ENCODE results near the gene LPAR3. TPM values are rescaled to one million over a fixed set of nuclear protein-coding genes. Genes with fewer than 3 reads are reported as not detected.

Gene LPAR3
- total RNA-seq (ENCODE audit: unreplicated experiment) = 14.0 TPM
- long read RNA-seq, partial matches to known transcripts = 0 of 1 reads
- long read RNA-seq, other reads (novel, unspliced or antisense) = 1 of 1 reads

GRCh38 chr1:84892705-84893618, at the start of gene LPAR3:
Gene LPAR3, minus strand, starts transcription at chr1:84893206. Its CDS starts 27,086 bp downstream, at chr1:84866120.
- DNase-seq = peak; percentile 52
- Mint-ChIP-seq H3K27me3 (ENCODE audit: unreplicated experiment) (peaks cover 13% of the 10 kb centered on the region), H3K4me1 (ENCODE audit: low read depth, unreplicated experiment) (peaks cover 12% of the 10 kb centered on the region), H3K36me3 (ENCODE audit: unreplicated experiment) (no peaks in the 10 kb centered on the region), H3K9me3 (ENCODE audit: unreplicated experiment) (peaks cover 5% of the 10 kb centered on the region), H3K27ac (ENCODE audit: unreplicated experiment) (no peak within 1 kb of the TSS), H3K4me3 (ENCODE audit: unreplicated experiment) (peak within 1 kb of the TSS; percentile 84)
- no peak for TF ChIP-seq CTCF (IDR thresholded peaks at IDR 0.05; ENCODE audit: partially characterized antibody, unreplicated experiment)

- Mint-ChIP-seq H3K4me3 (ENCODE audit: unreplicated experiment) (no peak overlapping the region), H3K36me3 (ENCODE audit: unreplicated experiment) (no peaks in the 10 kb centered on the region), H3K9me3 (ENCODE audit: unreplicated experiment) (no peaks in the 10 kb centered on the region), H3K27me3 (ENCODE audit: unreplicated experiment) (no peaks in the 10 kb centered on the region), H3K4me1 (ENCODE audit: low read depth, unreplicated experiment) (peaks cover 3% of the 10 kb centered on the region), H3K27ac (ENCODE audit: unreplicated experiment) (no peak overlapping the region)
- TF ChIP-seq CTCF (IDR thresholded peaks at IDR 0.05; ENCODE audit: partially characterized antibody, unreplicated experiment) = no peak
- no peak for DNase-seq
Observed at GRCh38 chr1:84941843-84942242, 48.8 kb upstream of the LPAR3 start.

DNA sequence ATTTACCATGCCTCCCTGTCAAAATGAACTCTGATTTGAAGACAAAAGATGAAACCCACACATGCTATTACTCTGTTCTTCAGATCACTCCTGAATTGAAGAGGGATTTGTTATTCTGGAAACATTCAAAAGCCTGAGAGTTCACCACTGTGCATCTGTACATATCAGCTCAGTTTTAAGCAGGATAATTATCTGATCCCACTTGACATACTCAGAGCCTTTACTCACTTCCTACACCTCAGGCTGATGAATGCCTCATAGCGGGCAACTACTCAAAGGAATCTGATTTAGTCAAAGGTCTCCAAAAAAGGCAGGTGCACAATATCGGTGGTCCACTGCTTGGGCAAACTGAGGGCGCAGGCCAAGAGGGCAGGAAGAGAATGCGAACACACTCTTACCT, 47.5 kb upstream of the LPAR3 start:
- Mint-ChIP-seq H3K36me3 (ENCODE audit: unreplicated experiment) (no peaks in the 10 kb centered on the region), H3K9me3 (ENCODE audit: unreplicated experiment) (no peaks in the 10 kb centered on the region), H3K4me1 (ENCODE audit: low read depth, unreplicated experiment) (peaks cover 3% of the 10 kb centered on the region), H3K27me3 (ENCODE audit: unreplicated experiment) (no peaks in the 10 kb centered on the region), H3K27ac (ENCODE audit: unreplicated experiment) (no peak overlapping the region), H3K4me3 (ENCODE audit: unreplicated experiment) (no peak overlapping the region)
- DNase-seq = no peak
- no peak for TF ChIP-seq CTCF (IDR thresholded peaks at IDR 0.05; ENCODE audit: partially characterized antibody, unreplicated experiment)

DNA sequence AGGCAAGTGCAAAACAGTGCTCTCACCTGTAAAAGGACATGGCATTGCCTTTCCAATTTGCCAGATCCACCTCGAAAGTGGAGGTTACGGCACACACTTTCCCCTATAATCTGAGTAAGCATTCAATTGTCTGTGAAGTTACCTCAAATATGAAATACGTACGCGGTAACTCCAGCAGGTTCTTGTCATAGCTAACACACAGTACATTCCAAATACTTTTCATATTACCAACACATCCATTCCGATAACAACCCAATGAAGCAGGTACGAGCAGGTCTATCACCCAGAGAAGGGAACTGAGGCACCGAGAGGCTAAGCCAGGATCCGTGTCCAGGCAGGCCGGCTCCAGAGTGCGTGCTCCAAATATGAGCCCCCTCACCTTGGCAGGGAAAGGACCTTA, 46.8 kb upstream of the LPAR3 start:
- TF ChIP-seq CTCF (IDR thresholded peaks at IDR 0.05; ENCODE audit: partially characterized antibody, unreplicated experiment) = no peak
- H3K36me3 Mint-ChIP-seq (ENCODE audit: unreplicated experiment) = no peaks in the 10 kb centered on the region

DNA sequence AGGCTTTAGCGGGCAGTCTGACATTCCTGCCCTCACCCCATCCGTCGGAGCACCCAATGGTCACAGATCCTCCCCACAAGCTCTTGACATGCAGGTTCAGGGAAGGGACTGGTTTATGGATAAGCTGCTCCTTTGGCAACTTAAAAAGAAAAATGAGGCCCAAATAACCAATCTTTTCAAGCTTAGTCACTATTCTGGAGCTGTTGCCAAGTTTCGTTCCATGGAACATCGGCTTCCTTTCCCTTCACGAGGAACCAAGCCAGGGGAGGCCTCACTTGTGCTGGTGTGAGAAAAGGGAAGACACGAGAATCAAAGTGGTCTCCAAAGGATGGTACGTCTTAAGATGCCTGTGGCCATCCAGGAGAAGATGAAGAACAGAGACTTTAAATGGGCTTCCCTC, 46.1 kb upstream of the LPAR3 start:
- Mint-ChIP-seq H3K9me3 (ENCODE audit: unreplicated experiment) (no peaks in the 10 kb centered on the region), H3K4me3 (ENCODE audit: unreplicated experiment) (no peak overlapping the region), H3K36me3 (ENCODE audit: unreplicated experiment) (no peaks in the 10 kb centered on the region), H3K4me1 (ENCODE audit: low read depth, unreplicated experiment) (peaks cover 3% of the 10 kb centered on the region), H3K27ac (ENCODE audit: unreplicated experiment) (no peak overlapping the region), H3K27me3 (ENCODE audit: unreplicated experiment) (no peaks in the 10 kb centered on the region)
- TF ChIP-seq CTCF (IDR thresholded peaks at IDR 0.05; ENCODE audit: partially characterized antibody, unreplicated experiment) = no peak
- no peak for DNase-seq

More for the DNA sequence above, 46.8 kb upstream of the LPAR3 start:
- no peak overlapping the region for H3K4me3 Mint-ChIP-seq (ENCODE audit: unreplicated experiment)
- peaks cover 3% of the 10 kb centered on the region for H3K4me1 Mint-ChIP-seq (ENCODE audit: low read depth, unreplicated experiment)
- DNase-seq = no peak
- no peaks in the 10 kb centered on the region for H3K9me3 Mint-ChIP-seq (ENCODE audit: unreplicated experiment)
- H3K27me3 Mint-ChIP-seq (ENCODE audit: unreplicated experiment) = no peaks in the 10 kb centered on the region
- no peak overlapping the region for H3K27ac Mint-ChIP-seq (ENCODE audit: unreplicated experiment)

Data from glutamatergic neuron (in vitro differentiated cells).